GM19043 (cell line): ENCODE data around the gene RAB11B.
"Not testable (repeated sequence)": the region's sequence is repeated elsewhere in the genome, so short reads cannot be mapped to it uniquely, and the experiment has no call there.

Experiments
- ATAC-seq: cut with Tn5 transposase; IDR thresholded peaks from one replicate; pipeline ENCODE4 v1.9.1; 2021; ENCODE audit warnings: low read depth; ENCODE audit not compliant: unreplicated experiment

Gene RAB11B

GRCh38 chr19:8389891-8390616 is at the start of gene RAB11B:
RAB11B (plus strand) TSS chr19:8390360; CDS start chr19:8390417, 57 bp downstream.
- ATAC-seq, result peak; percentile 88

- not testable (repeated sequence) for ATAC-seq
These were observed 48.7 kb upstream of the RAB11B start for GRCh38 chr19:8341504-8341903.

- ATAC-seq, result no peak
These were observed 47.9 kb upstream of the RAB11B start for GRCh38 chr19:8342316-8342683.

GRCh38 chr19:8342684-8343482 is 47.3 kb upstream of the RAB11B start, which contains the start of gene KANK3:
KANK3 (minus strand) TSS chr19:8343262; CDS start chr19:8337828, 5,434 bp downstream.
- peak; percentile 82 for ATAC-seq

GRCh38 chr19:8343483-8343844 is 46.7 kb upstream of the RAB11B start:
- no peak for ATAC-seq

GRCh38 chr19:8349629-8350372 is 40.4 kb upstream of the RAB11B start:
- not testable (repeated sequence) for ATAC-seq

- ATAC-seq, result no peak
These were observed 37.9 kb upstream of the RAB11B start for GRCh38 chr19:8352134-8352827.

GRCh38 chr19:8352845-8353244 is 37.3 kb upstream of the RAB11B start:
- not testable (repeated sequence) for ATAC-seq

GRCh38 chr19:8355631-8356402 is 34.3 kb upstream of the RAB11B start:
- no peak for ATAC-seq

GRCh38 chr19:8357007-8357521 is 33.1 kb upstream of the RAB11B start:
- no peak for ATAC-seq

- ATAC-seq, result no peak
These were observed 31.2 kb upstream of the RAB11B start for GRCh38 chr19:8358948-8359347.

GRCh38 chr19:8360196-8360595 is 30.0 kb upstream of the RAB11B start:
- ATAC-seq, result no peak

- ATAC-seq, result no peak
These were observed 28.0 kb upstream of the RAB11B start for GRCh38 chr19:8361921-8362793.

- ATAC-seq, result no peak
These were observed 26.1 kb upstream of the RAB11B start, which contains the start of gene ANGPTL4 for GRCh38 chr19:8363803-8364771. ANGPTL4 (plus strand) TSS chr19:8364155; CDS start chr19:8364322, 167 bp downstream.

GRCh38 chr19:8366121-8366581 is 24.0 kb upstream of the RAB11B start:
- ATAC-seq, result no peak

GRCh38 chr19:8366961-8367326 is 23.2 kb upstream of the RAB11B start:
- ATAC-seq, result no peak

- no peak for ATAC-seq
These were observed 22.7 kb upstream of the RAB11B start for GRCh38 chr19:8367327-8368001.
